Kidney (tissue), 14 donors: ENCODE data around the gene ETV2. TPM values are rescaled to one million over a fixed set of nuclear protein-coding genes. Genes with fewer than 3 reads are reported as not detected.
A peak's percentile ranks its signal among the peaks of the same experiment; 100 is the strongest.

Source experiments
- DNase-seq, 5 donors: peaks; one replicate each; pipeline ENCODE4 v3.0.0-alpha.2; 2013 to 2020
- FAIRE-seq: peaks from 2 replicates; lab custom pipeline; 2012; peaks lifted over from hg19 to GRCh38; lab: Jason Lieb, UNC
- H3K27ac ChIP-seq, 2 donors: one replicate each; pipeline ENCODE4 v1.7.0; 2013; ENCODE audit warnings: low read depth in 2 of 2, low read length in 2 of 2, inconsistent platforms in 1 of 2
- H3K27me3 ChIP-seq: one replicate; pipeline ENCODE4 v1.7.1; 2013; ENCODE audit warnings: low read length, inconsistent platforms; ENCODE audit not compliant: control insufficient read depth, insufficient read depth
- H3K36me3 ChIP-seq, 3 donors: one replicate each; pipeline versions ENCODE4 v1.7.0 to v1.7.1; 2013; ENCODE audit warnings: low read length in 3 of 3, control low read depth in 1 of 3, inconsistent platforms in 1 of 3; ENCODE audit not compliant: insufficient read depth in 3 of 3, control insufficient read depth in 2 of 3
- H3K4me1 ChIP-seq, 3 donors: one replicate each; pipeline versions ENCODE4 v1.7.0 to v1.7.1; 2013; ENCODE audit warnings: low read length in 3 of 3, inconsistent platforms in 1 of 3, low read depth in 1 of 3; ENCODE audit not compliant: control insufficient read depth in 2 of 3, insufficient read depth in 2 of 3
- H3K4me3 ChIP-seq, 3 donors: one replicate each; pipeline versions ENCODE4 v1.7.0 to v1.8.1; 2013; ENCODE audit warnings: low read length in 3 of 3, control low read depth in 1 of 3, inconsistent platforms in 1 of 3
- H3K9ac ChIP-seq, 3 donors: one replicate each; pipeline versions ENCODE4 v1.7.0 to v1.7.1; 2013; ENCODE audit warnings: low read length in 3 of 3, control low read depth in 1 of 3, inconsistent platforms in 1 of 3
- H3K9me3 ChIP-seq, 3 donors: one replicate each; pipeline versions ENCODE4 v1.7.0 to v1.7.1; 2013; ENCODE audit warnings: low read length in 3 of 3, control low read depth in 1 of 3, inconsistent platforms in 1 of 3; ENCODE audit not compliant: control insufficient read depth in 2 of 3, insufficient read depth in 1 of 3
- intact Hi-C: fragments of 100-400 bp; cut with DNase I; formaldehyde crosslinking; loops from one replicate; pipeline ENCODE4 v1.11.1; 2022
- polyA plus RNA-seq: library from polyadenylated mRNA; stranded (reverse); fragments of 350-450 nt; fragmentation: Illumina TruSeq; extraction: RNeasy Lipid Tissue Mini Kit (QIAGEN cat#74804); gene quantifications from one replicate; pipeline ENCODE4 v1.2.3, GENCODE V29; 2014; ENCODE audit warnings: low read depth, low replicate concordance; ENCODE audit not compliant: insufficient read depth
- total RNA-seq: library from RNA; stranded (reverse); fragmentation: NEBNext Ultra II Directional; extraction: Animal tissue kit (Norgen Biotek cat#: 25700); gene quantifications from one replicate; pipeline ENCODE4 v1.2.1, GENCODE V29; 2021
- TF ChIP-seq, protein P1 (sequence below): IDR thresholded peaks from 3 replicates; pipeline ENCODE4 v1.5.1; 2012; ENCODE audit warnings: mild to moderate bottlenecking, moderate library complexity, borderline replicate concordance; ENCODE audit not compliant: insufficient read depth; ENCODE audit errors: extremely low read depth
- donor health status: control.
- donor health status: control.
- donor health status: control.
- donor health status: control.
- donor health status: control.
- donor health status: DM: yes; HTN: yes; CAD: no.
- donor health status: Normal renal cell carcinoma (clear cell type).

Gene ETV2
- total and polyA plus RNA-seq, 2 donors from 2014 or later: 0.38 to 3.3 TPM

DNA sequence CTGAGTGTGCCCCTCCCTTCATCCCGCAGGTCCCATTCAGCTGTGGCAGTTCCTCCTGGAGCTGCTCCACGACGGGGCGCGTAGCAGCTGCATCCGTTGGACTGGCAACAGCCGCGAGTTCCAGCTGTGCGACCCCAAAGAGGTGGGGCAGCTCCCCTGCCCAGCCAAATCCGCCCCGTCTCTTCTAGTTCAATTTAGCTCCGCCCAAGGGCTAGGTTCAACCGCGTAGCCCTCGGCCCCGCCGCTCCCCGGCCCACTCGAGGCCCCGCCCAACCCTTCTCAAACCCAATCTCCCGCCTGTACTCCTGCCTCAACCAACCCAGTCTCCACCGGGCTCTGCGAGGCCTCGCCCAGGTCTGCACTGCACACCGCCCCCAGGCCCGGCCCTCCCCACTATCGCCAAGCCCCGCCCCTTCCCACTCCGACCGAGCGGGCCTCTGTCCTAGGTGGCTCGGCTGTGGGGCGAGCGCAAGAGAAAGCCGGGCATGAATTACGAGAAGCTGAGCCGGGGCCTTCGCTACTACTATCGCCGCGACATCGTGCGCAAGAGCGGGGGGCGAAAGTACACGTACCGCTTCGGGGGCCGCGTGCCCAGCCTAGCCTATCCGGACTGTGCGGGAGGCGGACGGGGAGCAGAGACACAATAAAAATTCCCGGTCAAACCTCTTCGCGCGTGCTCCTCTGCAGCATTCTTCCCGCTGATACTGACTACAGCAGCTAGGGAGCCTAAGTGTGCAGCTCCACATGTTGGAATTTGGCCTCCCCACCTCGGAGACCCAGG is 2.9 kb downstream of the ETV2 start:
- peaks cover 0 to 15% (median 0%) of the 10 kb centered on the region in 3 donors for H3K4me1 ChIP-seq
- intact Hi-C loops: no loop called here
- H3K9ac ChIP-seq: peak overlapping the region; percentile 35 to 60 (median 58)
- FAIRE-seq (no peak), DNase-seq (peak; percentile 93 to 98 (median 96))
- H3K4me3 ChIP-seq: peak overlapping the region; percentile 45 to 86 (median 70)
- H3K27ac ChIP-seq: peak overlapping the region; percentile 86 to 91
- H3K27me3 ChIP-seq: no peaks in the 10 kb centered on the region
- no peaks in the 10 kb centered on the region for H3K36me3 ChIP-seq
- TF ChIP-seq, protein P1, sequence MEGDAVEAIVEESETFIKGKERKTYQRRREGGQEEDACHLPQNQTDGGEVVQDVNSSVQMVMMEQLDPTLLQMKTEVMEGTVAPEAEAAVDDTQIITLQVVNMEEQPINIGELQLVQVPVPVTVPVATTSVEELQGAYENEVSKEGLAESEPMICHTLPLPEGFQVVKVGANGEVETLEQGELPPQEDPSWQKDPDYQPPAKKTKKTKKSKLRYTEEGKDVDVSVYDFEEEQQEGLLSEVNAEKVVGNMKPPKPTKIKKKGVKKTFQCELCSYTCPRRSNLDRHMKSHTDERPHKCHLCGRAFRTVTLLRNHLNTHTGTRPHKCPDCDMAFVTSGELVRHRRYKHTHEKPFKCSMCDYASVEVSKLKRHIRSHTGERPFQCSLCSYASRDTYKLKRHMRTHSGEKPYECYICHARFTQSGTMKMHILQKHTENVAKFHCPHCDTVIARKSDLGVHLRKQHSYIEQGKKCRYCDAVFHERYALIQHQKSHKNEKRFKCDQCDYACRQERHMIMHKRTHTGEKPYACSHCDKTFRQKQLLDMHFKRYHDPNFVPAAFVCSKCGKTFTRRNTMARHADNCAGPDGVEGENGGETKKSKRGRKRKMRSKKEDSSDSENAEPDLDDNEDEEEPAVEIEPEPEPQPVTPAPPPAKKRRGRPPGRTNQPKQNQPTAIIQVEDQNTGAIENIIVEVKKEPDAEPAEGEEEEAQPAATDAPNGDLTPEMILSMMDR: no peak
- H3K9me3 ChIP-seq: no peaks in the 10 kb centered on the region

DNA sequence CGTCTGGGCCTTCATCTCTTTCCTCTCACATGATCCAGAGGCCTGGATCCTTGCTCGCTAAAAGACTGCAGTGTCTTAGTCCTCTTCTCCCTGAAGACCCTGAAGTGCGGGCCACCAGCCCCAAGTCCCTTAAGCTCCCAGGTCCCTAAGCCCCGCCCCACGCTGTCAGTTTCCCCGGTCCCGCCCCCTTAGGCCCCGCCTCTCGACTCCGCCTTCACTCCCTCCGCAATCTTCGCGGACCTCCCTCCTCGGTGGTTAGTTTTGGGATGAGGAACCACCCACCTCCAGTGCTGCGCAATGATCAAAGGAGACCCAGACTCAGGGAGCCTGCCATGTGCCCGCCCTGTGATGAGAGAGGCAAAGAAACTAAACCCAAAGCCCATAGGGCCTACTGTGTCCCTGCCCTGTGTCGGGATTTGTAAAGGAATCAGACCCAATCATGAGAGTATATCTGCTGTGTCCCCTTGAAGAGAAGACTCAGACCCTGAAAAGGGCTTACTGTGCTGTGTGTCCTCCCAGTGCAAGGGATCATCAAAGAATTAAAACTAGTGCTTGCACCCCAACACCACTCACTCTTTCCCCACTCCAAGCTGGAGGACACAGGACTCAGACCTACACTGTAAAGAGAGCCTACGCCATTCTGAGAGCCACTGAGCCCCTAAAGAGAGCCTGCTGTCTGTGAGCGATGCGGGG is 3.6 kb downstream of the ETV2 start:
- peaks cover 0 to 17% (median 0%) of the 10 kb centered on the region in 3 donors for H3K4me1 ChIP-seq
- H3K27me3 ChIP-seq: no peaks in the 10 kb centered on the region
- intact Hi-C loops: no loop called here
- TF ChIP-seq, protein P1: no peak
- H3K4me3 ChIP-seq: peak overlapping the region; percentile 18 to 86 (median 45)
- H3K9ac ChIP-seq: peak overlapping the region in 1 of 3 donors; percentile 55
- H3K36me3 ChIP-seq: no peaks in the 10 kb centered on the region
- FAIRE-seq (no peak), DNase-seq (peak; percentile 76 to 93 (median 84))
- H3K27ac ChIP-seq: peak overlapping the region; percentile 80 to 91
- H3K9me3 ChIP-seq: no peaks in the 10 kb centered on the region

DNA sequence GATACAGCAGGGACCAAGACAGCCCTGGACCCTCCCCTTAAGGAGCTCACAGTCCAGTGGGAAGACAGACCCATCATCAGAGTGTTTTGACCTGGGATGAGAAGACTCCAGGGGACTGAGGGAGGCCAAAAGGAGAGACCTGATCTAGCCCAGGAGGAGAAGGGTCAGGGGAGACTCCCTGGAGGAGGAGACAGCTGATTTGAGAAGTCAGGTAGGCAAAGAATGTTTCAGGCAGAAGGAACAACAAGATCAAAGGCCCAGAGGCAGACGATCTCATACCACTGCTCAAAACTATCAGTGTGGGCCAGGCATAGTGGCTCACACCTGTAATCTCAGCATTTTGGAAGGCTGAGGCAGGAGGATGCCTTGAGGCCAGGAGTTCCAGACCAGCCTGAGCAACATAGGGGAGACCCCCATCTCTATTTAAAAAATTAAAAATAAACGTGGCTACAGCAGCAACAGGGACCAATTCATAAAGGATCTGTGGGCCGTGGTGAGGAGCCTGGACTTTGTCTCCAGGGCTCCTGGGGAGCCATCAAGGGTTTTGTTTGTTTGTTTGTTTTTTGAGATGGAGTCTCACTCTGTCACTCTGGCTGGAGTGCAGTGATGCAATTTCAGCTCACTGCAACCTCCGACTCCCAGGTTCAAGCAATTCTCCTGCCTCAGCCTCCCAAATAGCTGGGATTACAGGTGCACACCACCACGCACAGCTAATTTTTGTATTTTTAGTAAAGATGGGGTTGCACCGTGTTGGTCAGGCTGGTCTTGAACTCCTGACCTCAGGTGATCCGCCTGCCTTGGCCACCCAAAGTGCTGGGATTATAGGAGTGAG is 4.4 kb downstream of the ETV2 start:
- Histone ChIP-seq H3K27ac (no peak overlapping the region), H3K9ac (no peak overlapping the region), H3K4me3 (no peak overlapping the region), H3K36me3 (no peaks in the 10 kb centered on the region), H3K4me1 (peaks cover 0 to 17% (median 0%) of the 10 kb centered on the region in 3 donors), H3K27me3 (no peaks in the 10 kb centered on the region), H3K9me3 (no peaks in the 10 kb centered on the region)
- intact Hi-C loops: no loop called here
- FAIRE-seq: no peak
- DNase-seq: no peak
- TF ChIP-seq, protein P1: no peak
